ENCODE results near the gene ZBTB46.

- TF ChIP-seq CTCF (conservative IDR thresholded peaks at IDR 0.05; ENCODE audit: low read length): no peak
- no peak for TF ChIP-seq EZH2phosphoT487 (IDR thresholded peaks at IDR 0.05; ENCODE audit: borderline replicate concordance, low read depth, low read length)
Measured at GRCh38 chr20:63837479-63837878, 6.4 kb upstream of the ZBTB46 start.

Measured in OCI-LY7 (cell line).